ENCODE measurements around the gene TP53TG5. TPM values are rescaled to one million over a fixed set of nuclear protein-coding genes. Genes with fewer than 3 reads are reported as not detected.

TP53TG5 gene
- total and polyA plus RNA-seq, 10 of the 15 experiments (the other 5 are each of a cell fraction or from before 2014, with no cell fraction given), result 0.24 TPM; not detected in 9

GRCh38 chr20:45368221-45368980 lies 9.7 kb downstream of the TP53TG5 start:
- Histone ChIP-seq H2AFZ (ENCODE audit: control insufficient read depth, low read depth, low read length) (no peak overlapping the region), H3K36me3 (ENCODE audit: control insufficient read depth in 2 of 2, insufficient read depth in 2 of 2, low read length in 1 of 2) (peaks cover 6 to 7% of the 10 kb centered on the region in 2 experiments; a peak in 3 of 4 replicates), H3K27ac (ENCODE audit: control insufficient read depth, insufficient read depth) (peak overlapping the region; percentile 64; the same call in 1 of the 2 replicates), H3K27me3 (replicated peaks in 1 of 2; ENCODE audit: control insufficient read depth in 2 of 2, insufficient read depth in 2 of 2, low read length in 1 of 2) (no peaks in the 10 kb centered on the region), H3K4me2 (ENCODE audit: control insufficient read depth, insufficient read depth) (peak overlapping the region; percentile 56), H3K9ac (ENCODE audit: control insufficient read depth, insufficient read depth, low read length) (no peak overlapping the region), H3K4me3 (peak overlapping the region; percentile 32; the same call in 1 of the 2 replicates), H3K79me2 (ENCODE audit: control insufficient read depth, insufficient read depth, low read length) (peaks cover 6% of the 10 kb centered on the region), H3K9me3 (replicated peaks; ENCODE audit: control insufficient read depth, insufficient read depth, low read length) (no peaks in the 10 kb centered on the region; the same call in 2 of the 3 replicates), H4K20me1 (ENCODE audit: control insufficient read depth, insufficient read depth) (no peaks in the 10 kb centered on the region; the same call in 1 of the 2 replicates), H3K4me1 (ENCODE audit: control insufficient read depth, insufficient read depth, low read length) (peaks cover 40% of the 10 kb centered on the region)
- ChIA-PET RAD21 (ENCODE audit: unreplicated experiment) (interaction anchor here (0.6 to 17.6 kb wide), 17 partner anchors 9 to 403 kb away, joined by 3 to 394 read pairs (median 5); partner anchors contain the start of genes PIGT and SDC4), CTCF (interaction anchor here (0.6 to 19.4 kb wide), 16 partner anchors 12 to 319 kb away, joined by 3 to 685 read pairs (median 4); partner anchors contain the start of genes DBNDD2 and PIGT), SMC1A (ENCODE audit: uncharacterized antibody, unreplicated experiment) (interaction anchor here (1.0 to 19.8 kb wide), 17 partner anchors 9 to 194 kb away, joined by 3 to 440 read pairs (median 7); partner anchors contain the start of genes DBNDD2 and PIGT), POLR2A (interaction anchor here (0.6 to 2.9 kb wide), 8 partner anchors 10 to 68 kb away, joined by 3 to 12 read pairs (median 4); partner anchors contain the start of genes PIGT, SDC4 and TP53TG5)
- in situ Hi-C loops (cut with MboI) (loop anchor here (5.0 to 10.0 kb wide), 2 partner anchors 49 to 746 kb away; partner anchors contain the start of genes CD40 and PIGT), intact Hi-C loops (cut with micrococcal nuclease; ENCODE audit: unreplicated experiment) (loop anchor here (2.0 kb wide), 2 partner anchors 46 to 48 kb away; partner anchors contain the start of gene PIGT)
- 1% methylated on average over 6 of the region's 6 CpGs for WGBS (ENCODE audit: insufficient coverage, insufficient replicate concordance, low lambda C conversion rate, missing lambda C conversion rate)
- FAIRE-seq (peak; percentile 99), DNase-seq (ENCODE audit: low read depth, low spot score) (peak; percentile 99), ATAC-seq (peak; percentile 89)
- no TSS peak for BruUV-seq (replicated peaks)
- TF ChIP-seq CREB1 (IDR thresholded peaks at IDR 0.05; ENCODE audit: low read depth) (peak; percentile 67), PBX3 (IDR thresholded peaks at IDR 0.05; ENCODE audit: insufficient replicate concordance, low read depth, low read length) (peak; percentile 90), TAF1 (IDR thresholded peaks at IDR 0.05; ENCODE audit: borderline replicate concordance, low read depth, low read length) (peak; percentile 60; the same call in 1 of the 2 replicates), STAT3 (IDR thresholded peaks at IDR 0.05; ENCODE audit: low read depth, low read length) (peak; percentile 75; the same call in 1 of the 2 replicates), EED (IDR thresholded peaks at IDR 0.05; ENCODE audit: low read depth) (peak; percentile 98), SMARCA5 (IDR thresholded peaks at IDR 0.05) (peak; percentile 81), YY1 (IDR thresholded peaks at IDR 0.05; ENCODE audit: low read depth, low read length) (no peak), EGR1 (IDR thresholded peaks at IDR 0.05; ENCODE audit: borderline replicate concordance in 1 of 2, low read depth in 2 of 2, low read length in 2 of 2) (no peak), ZZZ3 (IDR thresholded peaks at IDR 0.05; ENCODE audit: control insufficient read depth, insufficient read length, low read depth) (no peak), USF2 (IDR thresholded peaks at IDR 0.05; ENCODE audit: borderline replicate concordance, low read depth, low read length) (no peak; the same call in 1 of the 2 replicates), MXI1 (IDR thresholded peaks at IDR 0.05; ENCODE audit: low read depth, low read length) (peak; percentile 73; the same call in 1 of the 2 replicates), RAD51 (IDR thresholded peaks at IDR 0.05) (peak; percentile 79), NFYA (IDR thresholded peaks at IDR 0.05; ENCODE audit: borderline replicate concordance, low read depth, low read length) (no peak)
- TF ChIP-seq, protein P1, sequence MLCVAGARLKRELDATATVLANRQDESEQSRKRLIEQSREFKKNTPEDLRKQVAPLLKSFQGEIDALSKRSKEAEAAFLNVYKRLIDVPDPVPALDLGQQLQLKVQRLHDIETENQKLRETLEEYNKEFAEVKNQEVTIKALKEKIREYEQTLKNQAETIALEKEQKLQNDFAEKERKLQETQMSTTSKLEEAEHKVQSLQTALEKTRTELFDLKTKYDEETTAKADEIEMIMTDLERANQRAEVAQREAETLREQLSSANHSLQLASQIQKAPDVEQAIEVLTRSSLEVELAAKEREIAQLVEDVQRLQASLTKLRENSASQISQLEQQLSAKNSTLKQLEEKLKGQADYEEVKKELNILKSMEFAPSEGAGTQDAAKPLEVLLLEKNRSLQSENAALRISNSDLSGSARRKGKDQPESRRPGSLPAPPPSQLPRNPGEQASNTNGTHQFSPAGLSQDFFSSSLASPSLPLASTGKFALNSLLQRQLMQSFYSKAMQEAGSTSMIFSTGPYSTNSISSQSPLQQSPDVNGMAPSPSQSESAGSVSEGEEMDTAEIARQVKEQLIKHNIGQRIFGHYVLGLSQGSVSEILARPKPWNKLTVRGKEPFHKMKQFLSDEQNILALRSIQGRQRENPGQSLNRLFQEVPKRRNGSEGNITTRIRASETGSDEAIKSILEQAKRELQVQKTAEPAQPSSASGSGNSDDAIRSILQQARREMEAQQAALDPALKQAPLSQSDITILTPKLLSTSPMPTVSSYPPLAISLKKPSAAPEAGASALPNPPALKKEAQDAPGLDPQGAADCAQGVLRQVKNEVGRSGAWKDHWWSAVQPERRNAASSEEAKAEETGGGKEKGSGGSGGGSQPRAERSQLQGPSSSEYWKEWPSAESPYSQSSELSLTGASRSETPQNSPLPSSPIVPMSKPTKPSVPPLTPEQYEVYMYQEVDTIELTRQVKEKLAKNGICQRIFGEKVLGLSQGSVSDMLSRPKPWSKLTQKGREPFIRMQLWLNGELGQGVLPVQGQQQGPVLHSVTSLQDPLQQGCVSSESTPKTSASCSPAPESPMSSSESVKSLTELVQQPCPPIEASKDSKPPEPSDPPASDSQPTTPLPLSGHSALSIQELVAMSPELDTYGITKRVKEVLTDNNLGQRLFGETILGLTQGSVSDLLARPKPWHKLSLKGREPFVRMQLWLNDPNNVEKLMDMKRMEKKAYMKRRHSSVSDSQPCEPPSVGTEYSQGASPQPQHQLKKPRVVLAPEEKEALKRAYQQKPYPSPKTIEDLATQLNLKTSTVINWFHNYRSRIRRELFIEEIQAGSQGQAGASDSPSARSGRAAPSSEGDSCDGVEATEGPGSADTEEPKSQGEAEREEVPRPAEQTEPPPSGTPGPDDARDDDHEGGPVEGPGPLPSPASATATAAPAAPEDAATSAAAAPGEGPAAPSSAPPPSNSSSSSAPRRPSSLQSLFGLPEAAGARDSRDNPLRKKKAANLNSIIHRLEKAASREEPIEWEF (IDR thresholded peaks at IDR 0.05; ENCODE audit: insufficient replicate concordance, low read depth, low read length), result peak; percentile 46

All from GM12878 (cell line).